HG03342 (cell line): ENCODE data around the gene TCF7L2.

Experiments
- ATAC-seq: cut with Tn5 transposase; IDR thresholded peaks from one replicate; pipeline ENCODE4 v1.9.1; 2021; ENCODE audit warnings: mild to moderate bottlenecking, moderate library complexity; ENCODE audit not compliant: unreplicated experiment

Gene TCF7L2

DNA sequence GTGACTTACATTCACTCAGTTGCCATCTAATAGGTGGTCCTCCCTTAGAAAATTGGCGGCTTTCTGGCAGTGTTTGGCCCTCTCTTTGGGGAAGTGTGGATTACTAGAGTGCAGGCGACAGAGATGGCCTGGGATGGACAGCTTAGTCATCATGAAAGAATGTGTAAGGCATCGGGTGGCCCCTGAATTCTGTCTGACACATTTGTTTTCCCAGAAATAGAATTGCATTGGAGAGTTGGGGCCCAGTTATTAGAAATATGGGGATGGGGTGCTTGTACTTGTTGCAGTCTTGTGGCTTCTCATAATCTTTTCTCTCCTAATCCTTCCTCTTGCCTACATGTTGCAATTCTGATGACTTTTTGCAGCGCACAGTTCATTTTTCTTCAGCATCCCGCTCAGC, 13.8 kb downstream of the TCF7L2 start:
- no peak for ATAC-seq

DNA sequence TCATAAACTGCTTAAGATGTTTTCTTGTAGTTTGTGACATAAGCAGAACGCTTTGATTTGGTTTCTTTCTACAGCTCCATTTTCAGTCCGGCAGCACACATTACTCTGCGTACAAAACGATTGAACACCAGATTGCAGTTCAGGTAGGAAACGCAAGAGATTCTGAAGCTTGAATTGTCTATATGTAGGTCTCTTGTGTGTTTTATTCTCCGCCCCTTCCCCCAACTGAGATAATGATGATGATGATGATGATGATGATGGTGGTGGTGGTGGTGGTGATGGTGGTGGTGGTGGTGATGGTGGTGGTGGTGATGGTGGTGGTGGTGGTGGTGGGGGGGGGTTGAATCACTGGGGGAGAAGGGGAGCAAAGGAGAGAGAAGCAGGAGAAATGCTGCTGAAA, 14.4 kb downstream of the TCF7L2 start:
- ATAC-seq = no peak

DNA sequence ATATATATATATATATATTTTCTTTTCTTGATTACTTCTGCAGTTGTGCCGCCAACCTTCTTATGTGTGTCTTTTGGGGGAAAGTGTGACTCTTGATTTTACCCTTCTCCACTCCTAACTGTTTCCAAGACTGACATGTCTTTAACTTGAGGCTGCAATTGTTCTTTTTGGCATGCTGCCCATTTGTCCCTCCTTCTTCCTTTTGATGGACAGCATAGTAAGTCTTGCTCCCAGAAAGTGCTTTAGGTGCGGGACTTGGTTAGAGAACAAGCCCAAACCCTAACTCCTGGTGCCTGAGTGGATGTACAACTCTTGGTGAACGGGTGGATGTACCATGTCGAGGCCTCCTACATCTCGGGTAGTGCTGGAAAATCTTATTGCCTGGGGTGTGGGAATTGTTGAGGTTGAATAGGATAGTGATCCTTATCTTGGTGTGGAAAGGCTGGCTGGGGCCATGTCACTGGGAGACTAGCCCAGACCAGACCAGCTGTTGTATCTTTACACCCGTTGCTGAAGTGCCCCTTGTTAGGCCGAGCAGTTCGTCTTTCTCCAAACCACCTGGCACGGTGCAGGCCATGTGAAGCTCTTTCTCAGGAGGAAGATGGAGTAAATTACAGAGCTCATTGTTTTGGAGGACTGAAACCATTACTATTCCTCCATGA, 16.3 kb downstream of the TCF7L2 start:
- ATAC-seq = no peak

DNA sequence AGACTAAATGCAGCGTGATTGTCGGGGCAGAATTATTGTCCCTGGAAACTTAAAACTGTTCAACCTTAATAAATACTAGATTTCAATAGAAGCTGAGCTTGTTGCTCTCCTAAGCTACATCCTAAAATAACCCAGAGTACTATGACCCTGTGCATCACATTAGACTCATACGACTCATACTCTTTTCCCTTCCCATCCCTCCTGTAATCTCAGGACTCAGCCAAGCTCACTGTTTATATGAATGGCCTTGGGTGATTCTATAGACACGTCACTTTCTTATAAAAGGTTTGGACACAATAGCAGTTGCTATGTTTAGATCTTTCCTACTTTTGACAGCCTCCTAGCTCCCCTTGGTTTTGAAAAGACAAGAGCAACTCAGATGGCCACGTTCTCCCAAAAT, 17.2 kb downstream of the TCF7L2 start:
- no peak for ATAC-seq

DNA sequence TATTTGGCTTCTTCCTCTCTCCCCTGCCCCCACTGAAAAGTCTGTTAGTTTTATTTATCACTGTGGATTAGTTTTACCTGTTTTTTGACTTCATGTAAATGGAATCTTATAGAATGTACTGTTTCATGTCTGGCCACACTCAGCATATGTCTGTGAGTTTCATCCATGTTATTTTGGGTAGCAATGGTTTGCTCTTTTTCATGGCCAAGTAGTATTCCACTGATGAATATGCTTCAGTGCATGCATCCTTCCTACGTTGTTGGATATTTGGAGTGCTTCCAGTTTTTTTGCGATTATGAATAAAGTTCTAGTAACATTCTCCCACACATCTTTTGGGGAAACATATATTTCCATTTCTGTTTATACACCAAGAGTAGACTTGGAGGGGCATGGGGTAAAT, 19.1 kb downstream of the TCF7L2 start:
- ATAC-seq = no peak

DNA sequence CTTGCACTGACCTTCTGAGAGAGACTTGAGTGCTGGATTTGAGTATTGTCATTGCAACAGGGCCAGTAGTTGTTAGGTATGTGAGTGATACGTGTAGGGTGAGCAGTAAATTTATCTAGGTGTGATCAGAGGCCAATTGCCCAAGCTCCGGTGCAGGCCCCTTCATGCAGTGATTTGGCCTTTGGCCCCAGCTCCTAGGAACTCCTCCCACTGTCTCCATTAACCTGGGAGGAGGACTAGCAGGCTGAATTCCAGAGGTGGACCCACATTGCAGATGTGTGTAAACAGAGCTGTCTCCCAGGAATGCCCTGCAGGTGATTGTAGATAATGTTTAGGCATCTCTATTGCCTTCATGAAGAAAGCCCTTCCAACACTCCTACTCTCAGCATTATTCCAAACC, 19.5 kb downstream of the TCF7L2 start:
- ATAC-seq = no peak

DNA sequence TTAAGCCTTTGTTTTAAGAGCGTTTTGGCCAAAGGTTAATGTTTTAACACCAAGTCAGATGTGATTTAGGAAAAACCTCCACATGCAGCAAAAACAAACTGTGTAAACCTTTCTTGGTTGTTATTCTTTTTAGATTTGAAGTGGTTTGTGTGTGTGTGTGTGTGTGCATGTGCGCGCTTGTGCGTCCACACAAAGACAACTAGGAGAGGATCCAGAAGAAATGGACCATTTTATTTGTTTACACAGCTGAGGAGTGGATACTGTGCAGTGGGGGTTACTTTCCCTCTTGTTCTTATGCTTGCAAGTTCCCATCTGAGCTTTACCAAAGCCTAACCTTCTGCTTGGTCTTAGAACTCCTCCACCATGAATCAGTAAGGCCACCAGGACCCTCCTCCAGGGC, 20.0 kb downstream of the TCF7L2 start:
- ATAC-seq = no peak

DNA sequence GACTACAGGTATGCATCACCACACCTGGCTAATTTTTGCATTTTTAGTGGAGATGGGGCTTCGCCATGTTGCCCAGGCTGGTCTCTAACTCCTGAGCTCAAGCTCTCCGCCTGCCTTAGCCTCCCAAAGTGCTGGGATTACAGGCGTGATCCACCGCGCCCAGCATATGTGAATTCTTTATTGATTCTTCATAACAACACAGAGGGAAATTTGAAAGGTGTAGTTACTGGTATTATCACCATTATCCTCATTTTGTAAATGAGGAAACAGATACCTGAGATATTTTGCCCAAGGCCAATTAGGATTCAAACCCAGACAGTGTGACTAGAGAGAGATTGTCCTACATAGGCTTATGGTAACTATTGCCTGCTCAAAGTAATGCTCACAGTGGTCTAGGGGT, 22.6 kb downstream of the TCF7L2 start:
- no peak for ATAC-seq

DNA sequence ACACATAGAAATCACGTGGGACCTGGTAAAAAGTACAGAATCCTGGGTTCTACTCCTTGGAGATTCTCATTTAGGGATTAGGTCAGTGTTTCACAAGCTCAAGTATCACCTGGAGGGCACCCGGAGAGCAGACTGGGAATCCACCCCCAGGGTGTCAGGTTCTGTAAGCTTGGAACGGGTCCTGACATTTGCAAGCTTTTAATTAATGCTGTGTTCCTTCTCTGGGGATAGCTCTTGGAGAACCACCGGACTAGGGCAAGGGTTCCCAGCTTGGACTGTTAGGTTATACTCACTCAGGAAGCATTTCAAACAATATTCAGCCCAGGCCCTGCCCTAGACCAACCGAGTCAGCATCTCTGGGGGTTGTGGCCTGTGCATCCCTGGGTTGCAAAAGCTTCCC, 23.0 kb downstream of the TCF7L2 start:
- no peak for ATAC-seq

DNA sequence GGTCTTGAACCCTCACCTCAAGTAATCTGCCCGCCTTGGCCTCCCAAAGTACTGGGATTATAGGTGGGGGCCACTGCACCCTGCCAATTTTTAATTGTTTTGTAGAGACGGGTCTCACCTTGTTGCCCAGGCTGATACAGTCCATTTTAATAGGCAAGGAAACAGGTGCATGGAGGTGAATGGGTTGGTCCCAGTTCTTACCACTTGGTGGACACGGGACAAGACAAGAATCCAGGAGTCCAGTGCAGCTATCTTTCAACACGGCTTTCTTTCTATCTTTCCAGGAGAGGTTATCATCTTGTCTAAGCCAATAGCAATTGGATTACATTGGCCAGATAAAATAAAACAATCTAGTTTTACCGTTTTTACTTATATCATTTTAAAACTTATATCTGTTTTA, 23.8 kb downstream of the TCF7L2 start:
- ATAC-seq = no peak

DNA sequence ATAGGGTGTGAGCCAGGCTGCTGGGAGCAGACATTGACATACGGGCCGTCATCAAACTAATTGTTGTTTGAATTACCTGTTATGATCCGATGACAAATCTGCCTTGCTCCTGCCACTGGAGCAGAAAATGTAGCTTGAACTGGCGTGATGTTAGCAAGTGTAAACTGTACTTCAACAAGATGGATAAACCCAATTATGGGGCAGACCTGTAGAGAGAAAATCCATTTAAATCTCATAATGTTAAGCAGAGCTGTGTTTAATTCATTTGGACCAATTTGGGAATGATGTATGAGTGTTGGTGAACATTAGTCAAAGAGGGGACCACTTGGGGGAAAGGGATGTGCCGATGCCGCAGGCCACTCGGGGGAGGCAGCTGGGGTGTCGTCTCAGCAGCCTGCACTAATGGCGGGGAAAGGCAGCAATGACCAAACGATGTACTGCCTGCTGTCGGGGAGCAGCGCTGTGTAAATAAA, 27.4 kb downstream of the TCF7L2 start:
- no peak for ATAC-seq

DNA sequence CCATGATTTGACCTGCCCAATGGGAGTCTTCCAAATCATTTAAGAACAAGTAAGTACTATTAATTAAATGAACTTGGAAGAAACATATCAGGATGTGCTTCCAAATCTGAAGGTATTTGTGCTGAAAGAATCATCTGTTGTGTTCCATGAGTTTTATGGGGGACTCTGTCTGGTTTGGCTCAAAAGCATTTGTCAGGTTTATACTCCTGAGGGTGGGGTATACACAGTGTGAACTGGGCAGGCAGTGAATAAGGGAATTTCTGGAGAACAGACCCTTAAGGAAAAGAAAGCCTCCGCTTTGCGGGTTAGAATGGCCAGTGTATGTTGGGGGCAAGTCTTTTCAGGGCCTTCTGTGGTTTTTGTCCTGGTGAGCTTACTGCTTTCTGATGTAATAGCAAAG, 29.9 kb downstream of the TCF7L2 start:
- ATAC-seq = no peak

DNA sequence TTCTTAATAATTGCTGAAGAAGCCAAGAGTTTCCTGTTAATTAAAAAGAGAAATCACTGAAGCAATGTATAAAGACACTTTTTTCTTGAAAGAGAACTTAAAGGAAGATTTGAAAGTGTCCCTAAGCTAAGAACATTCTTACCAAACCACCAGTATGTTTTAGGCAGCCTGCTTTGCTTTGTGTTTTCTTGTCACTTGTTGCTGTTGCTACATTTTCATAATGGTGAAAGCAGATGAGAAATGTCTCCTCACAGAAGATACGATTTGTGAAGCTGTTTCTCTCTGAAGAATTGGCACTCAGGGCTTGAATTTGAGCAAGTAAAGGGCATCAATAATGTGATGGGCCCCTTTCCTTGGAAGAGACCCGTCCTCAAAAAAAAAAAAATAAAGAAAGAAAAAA, 30.9 kb downstream of the TCF7L2 start:
- no peak for ATAC-seq

DNA sequence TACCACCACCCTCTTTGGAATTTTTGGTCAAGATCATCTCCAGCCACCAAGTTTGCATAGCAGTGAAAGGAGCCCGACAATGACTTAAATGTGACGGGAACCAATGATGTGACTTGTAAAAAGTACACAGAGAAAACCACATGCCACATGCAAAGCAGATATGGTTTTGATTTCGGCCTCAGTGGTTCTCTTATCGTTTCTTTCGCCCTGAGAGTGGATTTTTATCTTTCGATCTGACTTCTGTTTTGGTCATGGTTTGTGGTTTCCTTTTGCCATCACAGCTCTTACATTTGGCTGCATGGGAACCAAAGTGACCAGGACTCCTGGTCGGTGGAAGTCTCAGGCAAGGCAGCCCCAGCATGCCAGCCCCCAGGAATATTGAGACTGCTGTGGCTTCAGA, 31.5 kb downstream of the TCF7L2 start:
- ATAC-seq = peak; percentile 96

DNA sequence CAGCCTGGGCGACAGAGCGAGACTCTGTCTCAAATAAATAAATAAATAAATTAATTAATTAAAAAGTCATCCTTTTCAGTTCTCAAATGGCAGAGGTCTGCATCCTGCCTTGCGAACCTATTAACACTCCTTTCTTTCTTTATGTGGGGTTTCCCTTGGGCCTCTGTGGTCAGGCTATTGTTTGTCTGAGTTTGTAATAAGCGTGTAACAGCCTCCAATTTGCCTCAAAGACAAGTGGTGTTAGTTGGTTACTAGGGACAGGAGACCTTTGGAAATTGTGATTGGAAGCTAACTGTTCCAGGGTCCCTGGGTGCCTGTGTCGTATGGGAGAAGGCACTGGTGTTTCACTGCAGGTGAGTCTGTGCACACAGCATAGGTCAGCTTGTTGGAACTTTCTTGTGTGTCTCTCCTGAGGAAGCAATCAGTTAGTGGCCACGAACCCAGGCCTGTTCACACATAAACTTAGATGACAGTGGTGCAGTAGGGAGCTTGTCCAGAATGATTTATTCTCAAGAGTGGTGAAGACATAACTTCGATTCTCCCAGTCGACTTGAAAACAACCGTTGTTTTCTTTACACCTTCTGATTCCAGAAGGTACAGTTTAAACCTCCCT, 33.5 kb downstream of the TCF7L2 start:
- ATAC-seq = no peak

DNA sequence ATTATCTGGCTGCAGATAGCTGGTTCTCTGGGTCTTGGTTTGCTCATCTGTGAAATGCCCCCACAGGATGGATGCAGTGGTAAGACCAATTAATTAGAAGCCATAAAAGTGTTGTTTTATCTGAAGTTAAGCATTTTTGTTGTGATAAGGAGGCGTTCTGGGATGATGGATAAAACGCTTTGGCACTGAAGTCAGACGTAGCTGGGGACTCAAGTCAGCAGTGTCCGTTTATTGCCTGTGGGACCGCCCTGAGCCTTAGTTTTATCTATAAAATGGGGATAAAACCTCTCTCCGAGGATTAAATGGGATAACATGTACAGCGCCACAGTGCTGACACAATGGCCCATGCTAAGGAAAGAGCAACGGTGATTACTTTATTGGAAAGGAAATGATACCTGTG, 34.7 kb downstream of the TCF7L2 start:
- no peak for ATAC-seq

DNA sequence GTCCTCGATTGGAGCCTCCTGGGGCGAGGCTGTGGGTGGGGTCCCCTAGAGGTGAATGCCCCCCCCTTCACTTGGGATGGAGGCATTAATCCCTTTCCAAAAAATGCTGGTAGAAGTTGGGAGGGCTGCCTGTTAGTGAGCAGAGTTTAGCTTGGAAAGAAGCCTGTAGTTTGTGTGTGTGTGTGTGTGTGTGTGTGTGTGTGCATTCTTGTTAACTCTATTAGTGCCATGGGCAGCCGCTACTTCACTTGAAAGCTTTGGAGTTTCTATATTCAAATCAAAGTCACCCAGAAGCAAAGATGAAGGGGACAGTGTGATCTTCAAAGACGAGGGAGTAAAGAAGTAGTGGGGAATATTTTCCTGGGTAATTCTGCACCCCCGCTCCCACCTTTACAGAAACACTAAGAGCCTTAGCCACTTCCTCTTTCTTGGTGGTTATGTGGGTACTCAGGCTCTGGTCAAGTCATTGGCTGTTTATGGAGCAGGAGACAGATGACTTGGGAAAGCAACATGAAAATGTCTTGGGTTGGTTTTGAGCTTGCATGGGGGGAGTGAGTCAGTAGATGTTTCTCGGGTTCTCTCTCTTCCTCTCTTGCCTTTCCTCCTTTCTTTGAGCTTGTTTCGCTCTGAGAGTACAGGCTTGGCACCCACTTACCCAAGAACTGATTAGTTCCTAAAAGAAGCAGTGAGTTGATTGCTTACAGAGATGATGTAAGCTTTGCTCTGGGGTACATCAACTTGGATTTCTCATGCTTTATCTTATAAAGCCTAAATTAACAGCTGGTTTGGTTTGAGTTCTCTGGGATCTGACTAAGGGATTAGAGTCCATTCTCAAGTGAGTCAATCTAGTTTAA, 35.9 kb downstream of the TCF7L2 start:
- ATAC-seq = peak; percentile 37

DNA sequence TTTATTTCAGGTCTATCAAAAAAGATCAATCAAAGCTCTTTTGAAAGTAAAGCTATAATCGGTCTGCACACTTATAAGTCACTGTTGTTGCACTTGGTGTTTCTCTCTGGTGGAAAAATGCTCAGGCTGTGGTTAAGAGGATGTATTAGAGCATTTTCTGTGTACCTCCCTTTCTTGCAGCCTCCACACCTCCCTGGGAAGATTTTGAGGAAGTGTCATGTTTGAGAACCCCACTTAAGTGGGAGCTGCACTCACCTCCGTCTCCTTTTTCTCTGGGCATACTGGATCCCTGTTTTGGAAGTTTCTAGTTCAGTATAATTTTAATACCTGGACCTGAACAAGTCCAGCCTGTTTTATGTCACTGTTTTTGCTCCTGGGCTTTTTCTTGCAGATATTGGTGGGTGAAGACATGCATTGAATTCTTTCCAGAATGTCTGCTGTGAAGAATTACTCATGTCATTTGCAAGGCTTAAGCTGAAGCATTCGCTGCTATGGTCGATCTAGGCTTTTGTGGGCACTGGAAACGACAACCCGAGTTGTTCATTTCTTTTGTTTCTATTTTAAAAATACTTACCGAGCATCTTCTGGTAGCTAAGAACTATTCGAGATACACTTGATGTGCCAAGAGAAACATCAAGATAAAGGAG, 36.6 kb downstream of the TCF7L2 start:
- no peak for ATAC-seq

DNA sequence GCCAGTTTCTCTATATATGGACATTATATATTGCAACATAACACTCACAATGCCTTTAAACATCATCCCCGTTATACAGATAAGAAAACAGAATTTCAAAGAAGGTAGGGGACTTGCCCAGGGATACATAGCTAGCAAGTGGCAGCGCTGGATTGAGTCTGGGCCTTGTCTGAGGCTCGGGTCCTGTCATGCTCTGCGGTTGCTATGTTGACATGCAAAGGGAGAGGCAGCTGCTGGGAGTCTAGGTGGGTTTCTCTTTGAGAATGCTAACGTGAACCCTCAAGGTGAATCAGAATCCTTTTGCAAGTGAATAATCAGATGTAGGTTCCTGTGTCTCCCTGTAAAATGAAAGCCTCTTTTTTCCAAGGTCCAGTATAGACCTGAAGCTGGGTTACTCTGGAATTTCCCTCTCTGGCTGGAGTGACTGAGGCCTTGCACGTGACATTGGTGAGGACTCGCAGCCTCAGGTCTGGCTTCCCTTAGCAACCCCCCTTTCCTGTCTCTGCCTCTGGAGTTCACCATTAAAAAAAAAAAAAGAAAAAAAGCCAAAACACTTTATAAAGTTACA, 38.9 kb downstream of the TCF7L2 start:
- ATAC-seq = no peak

DNA sequence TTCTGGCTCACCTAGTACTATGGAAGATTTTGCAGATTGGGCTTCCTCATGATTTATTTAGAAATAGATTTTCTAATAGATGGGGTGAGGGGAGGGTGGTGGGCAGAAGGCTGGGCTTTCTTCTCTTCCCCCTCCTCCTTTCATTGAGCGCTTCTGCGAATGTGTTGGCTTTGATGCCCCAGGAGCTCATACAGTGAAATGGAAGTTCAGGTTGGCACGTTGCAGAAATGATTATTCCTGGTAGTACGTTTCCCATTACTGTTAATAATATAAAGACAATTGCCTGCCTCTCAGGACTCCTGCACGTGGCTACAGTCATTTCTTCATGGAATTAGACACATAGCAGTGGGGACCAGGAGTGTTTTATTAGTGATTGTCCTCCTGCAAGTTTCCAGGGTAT, 39.8 kb downstream of the TCF7L2 start:
- no peak for ATAC-seq

DNA sequence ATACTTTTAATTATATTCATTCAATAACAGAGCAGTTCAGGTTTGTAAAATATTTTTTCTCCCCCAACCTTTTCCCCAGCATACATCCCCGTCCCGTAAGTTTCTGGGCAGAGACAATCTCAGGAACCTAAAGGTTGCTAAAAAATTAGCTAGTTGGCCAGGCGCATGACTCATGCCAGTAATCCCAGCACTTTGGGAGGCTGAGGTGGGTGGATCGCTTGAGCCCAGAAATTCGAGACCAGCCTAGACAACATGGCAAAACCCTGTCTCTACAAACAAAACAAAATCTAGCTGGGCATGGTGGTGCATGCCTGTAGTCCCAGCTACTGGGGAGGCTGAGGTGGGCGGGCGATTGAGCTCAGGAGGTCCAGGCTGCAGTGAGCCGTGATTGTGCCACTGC, 40.2 kb downstream of the TCF7L2 start:
- ATAC-seq = no peak
